IPS DF 6.9 (cell line): ENCODE results near the gene RASGRP2.

Source experiments
- DNase-seq: peaks from one replicate; pipeline ENCODE4 v3.0.0-alpha.2; 2013; ENCODE audit warnings: low read depth, low spot score
- H3K27ac ChIP-seq: one replicate; pipeline ENCODE4 v1.5.1; 2013; ENCODE audit warnings: low read length, control low read depth
- H3K27me3 ChIP-seq: 2 replicates; pipeline ENCODE4 v1.6.1; 2013; ENCODE audit warnings: mild to moderate bottlenecking, low read length; ENCODE audit not compliant: control insufficient read depth, insufficient read depth
- H3K36me3 ChIP-seq: 2 replicates; pipeline ENCODE4 v1.6.1; 2013; ENCODE audit warnings: low read length; ENCODE audit not compliant: control insufficient read depth, insufficient read depth
- H3K4me1 ChIP-seq: 2 replicates; pipeline ENCODE4 v1.6.1; 2013; ENCODE audit warnings: low read length; ENCODE audit not compliant: control insufficient read depth, insufficient read depth
- H3K4me3 ChIP-seq: 2 replicates; pipeline ENCODE4 v1.5.1; 2013; ENCODE audit warnings: mild to moderate bottlenecking, low read length
- H3K9me3 ChIP-seq: 2 replicates; pipeline ENCODE4 v1.6.1; 2013; ENCODE audit warnings: low read length, inconsistent platforms; ENCODE audit not compliant: control insufficient read depth, insufficient read depth
- WGBS: extraction: QIAGEN DNeasy Blood & Tissue Kit; methylation state at CpG from one replicate; pipeline ENCODE4 v1.1.7; 2013; ENCODE audit warnings: mixed read lengths, missing lambda C conversion rate; ENCODE audit not compliant: insufficient read length, insufficient coverage; 5-methylcytosine and 5-hydroxymethylcytosine counted together

Gene RASGRP2

GRCh38 chr11:64784813-64785581, 41.1 kb upstream of the RASGRP2 start:
- Histone ChIP-seq H3K27ac (no peak overlapping the region), H3K36me3 (peaks cover 5% of the 10 kb centered on the region; the same call in 1 of the 2 replicates)
- WGBS = no CpG with 5 or more reads among the region's 12 CpGs

GRCh38 chr11:64778473-64779298, 34.7 kb upstream of the RASGRP2 start, which contains the start of gene SF1:
Gene SF1, minus strand, starts transcription at chr11:64778542. Its CDS starts 150 bp downstream, at chr11:64778392.
- peaks cover 14% of the 10 kb centered on the region; the same call in 1 of the 2 replicates for H3K36me3 ChIP-seq
- no peaks in the 10 kb centered on the region for H3K4me1 ChIP-seq
- DNase-seq = peak; percentile 99
- H3K9me3 ChIP-seq = no peaks in the 10 kb centered on the region
- H3K27ac ChIP-seq = no peak within 1 kb of the TSS
- H3K27me3 ChIP-seq = no peaks in the 10 kb centered on the region
- no CpG with 5 or more reads among the region's 80 CpGs for WGBS
- peak within 1 kb of the TSS; percentile 64 for H3K4me3 ChIP-seq

More at GRCh38 chr11:64784813-64785581, 41.1 kb upstream of the RASGRP2 start:
- H3K9me3 ChIP-seq = no peaks in the 10 kb centered on the region
- H3K27me3 ChIP-seq = no peaks in the 10 kb centered on the region
- H3K4me1 ChIP-seq = no peaks in the 10 kb centered on the region
- no peak overlapping the region for H3K4me3 ChIP-seq
- no peak for DNase-seq

- peak overlapping the region; percentile 64 for H3K4me3 ChIP-seq
- no CpG with 5 or more reads among the region's 28 CpGs for WGBS
- peaks cover 18% of the 10 kb centered on the region; the same call in 1 of the 2 replicates for H3K36me3 ChIP-seq
- H3K27ac ChIP-seq = no peak overlapping the region
- no peak for DNase-seq
- H3K9me3 ChIP-seq = no peaks in the 10 kb centered on the region
- no peaks in the 10 kb centered on the region for H3K27me3 ChIP-seq
- no peaks in the 10 kb centered on the region for H3K4me1 ChIP-seq
Measured at GRCh38 chr11:64778223-64778472, 34.2 kb upstream of the RASGRP2 start.

GRCh38 chr11:64777449-64778222, 33.7 kb upstream of the RASGRP2 start:
- H3K4me1 ChIP-seq = no peaks in the 10 kb centered on the region
- H3K4me3 ChIP-seq = peak overlapping the region; percentile 64
- no CpG with 5 or more reads among the region's 98 CpGs for WGBS
- H3K36me3 ChIP-seq = peaks cover 18% of the 10 kb centered on the region; the same call in 1 of the 2 replicates
- no peaks in the 10 kb centered on the region for H3K9me3 ChIP-seq
- no peak for DNase-seq
- H3K27me3 ChIP-seq = no peaks in the 10 kb centered on the region
- H3K27ac ChIP-seq = no peak overlapping the region

GRCh38 chr11:64776875-64777274, 32.9 kb upstream of the RASGRP2 start:
- DNase-seq = no peak
- WGBS = no CpG with 5 or more reads among the region's 3 CpGs
- Histone ChIP-seq H3K4me1 (no peaks in the 10 kb centered on the region), H3K9me3 (no peaks in the 10 kb centered on the region), H3K36me3 (peaks cover 19% of the 10 kb centered on the region; the same call in 1 of the 2 replicates), H3K27ac (no peak overlapping the region), H3K27me3 (no peaks in the 10 kb centered on the region), H3K4me3 (peak overlapping the region; percentile 64; the same call in 1 of the 2 replicates)

- Histone ChIP-seq H3K36me3 (peaks cover 22% of the 10 kb centered on the region; the same call in 1 of the 2 replicates), H3K9me3 (no peaks in the 10 kb centered on the region), H3K4me1 (no peaks in the 10 kb centered on the region), H3K27ac (no peak overlapping the region), H3K27me3 (no peaks in the 10 kb centered on the region), H3K4me3 (no peak overlapping the region)
- DNase-seq = no peak
- WGBS = no CpG with 5 or more reads among the region's 6 CpGs
Measured at GRCh38 chr11:64776425-64776824, 32.5 kb upstream of the RASGRP2 start.

- H3K27me3 ChIP-seq = no peaks in the 10 kb centered on the region
- no peak overlapping the region for H3K4me3 ChIP-seq
- H3K4me1 ChIP-seq = no peaks in the 10 kb centered on the region
- peaks cover 40% of the 10 kb centered on the region for H3K36me3 ChIP-seq
- DNase-seq = no peak
- no CpG with 5 or more reads among the region's 5 CpGs for WGBS
- H3K27ac ChIP-seq = no peak overlapping the region
- H3K9me3 ChIP-seq = no peaks in the 10 kb centered on the region
Measured at GRCh38 chr11:64774144-64774543, 30.2 kb upstream of the RASGRP2 start.

- no peaks in the 10 kb centered on the region for H3K27me3 ChIP-seq
- no CpG with 5 or more reads among the region's 3 CpGs for WGBS
- H3K36me3 ChIP-seq = peaks cover 56% of the 10 kb centered on the region
- no peak overlapping the region for H3K4me3 ChIP-seq
- no peak for DNase-seq
- H3K4me1 ChIP-seq = no peaks in the 10 kb centered on the region
- H3K9me3 ChIP-seq = no peaks in the 10 kb centered on the region
- no peak overlapping the region for H3K27ac ChIP-seq
Measured at GRCh38 chr11:64772303-64773018, 28.5 kb upstream of the RASGRP2 start.

- Histone ChIP-seq H3K9me3 (no peaks in the 10 kb centered on the region), H3K4me3 (no peak overlapping the region), H3K4me1 (no peaks in the 10 kb centered on the region), H3K36me3 (peaks cover 62% of the 10 kb centered on the region), H3K27me3 (no peaks in the 10 kb centered on the region), H3K27ac (no peak overlapping the region)
- no CpG with 5 or more reads among the region's 2 CpGs for WGBS
- DNase-seq = no peak
Measured at GRCh38 chr11:64771861-64772260, 27.9 kb upstream of the RASGRP2 start.
